Measurements from ENCODE around the gene IPPK. TPM values are rescaled to one million over a fixed set of nuclear protein-coding genes. Genes with fewer than 3 reads are reported as not detected.
"Not testable (repeated sequence)": the region's sequence is repeated elsewhere in the genome, so short reads cannot be mapped to it uniquely, and the experiment has no call there.

The IPPK gene
- total RNA-seq, 4 donors from 2014 or later: 8.0 to 18.8 (median 11.0) TPM

DNA sequence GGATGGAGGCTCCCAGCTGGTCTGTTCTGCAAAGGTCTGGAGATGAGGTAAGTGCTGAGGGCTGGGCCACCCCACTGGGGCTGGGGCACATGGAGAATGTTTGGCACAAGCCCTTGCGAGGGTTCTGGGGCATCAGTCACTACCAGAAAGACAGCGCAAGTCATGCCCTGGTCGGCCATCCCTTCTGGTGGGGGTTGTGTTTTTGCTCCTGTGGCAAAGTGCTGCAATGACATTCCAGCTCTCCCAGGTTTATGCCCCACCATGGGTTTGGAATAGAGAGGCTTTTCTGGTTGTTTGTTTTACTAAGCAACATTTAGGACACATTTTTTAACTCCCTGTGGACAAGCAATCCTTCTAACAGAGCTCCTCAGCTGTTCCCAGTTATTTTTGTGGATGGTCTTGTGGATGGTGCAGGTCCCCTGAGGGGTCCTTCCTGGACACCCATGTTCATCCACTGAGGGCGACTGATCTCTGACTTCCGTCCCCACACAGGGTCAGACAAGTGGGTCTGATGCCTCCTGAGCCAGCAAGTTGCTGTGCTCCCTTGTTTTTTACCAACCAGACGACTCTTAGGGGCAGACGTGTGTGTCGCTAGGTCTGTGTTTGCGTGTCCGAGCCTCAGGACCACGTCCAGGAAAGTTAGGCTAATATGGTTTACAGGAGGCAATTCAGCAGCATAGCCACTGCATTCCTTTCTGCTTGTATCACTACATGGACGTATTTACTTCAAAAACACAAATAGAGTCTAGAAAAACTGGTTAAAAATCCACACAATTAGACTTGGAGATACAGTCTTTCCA lies 69.3 kb downstream of the IPPK start:
- WGBS, 2 donors: 63 to 64% methylated on average over 12 of the region's 12 CpGs
- no peak for TF ChIP-seq EP300 (IDR thresholded peaks at IDR 0.05)
- TF ChIP-seq POLR2A (IDR thresholded peaks at IDR 0.05): no peak
- H3K4me1 ChIP-seq: peaks cover 0 to 53% (median 10%) of the 10 kb centered on the region in 4 donors
- H3K36me3 ChIP-seq: no peaks in the 10 kb centered on the region
- no peak for DNase-seq (ENCODE audit: low spot score in 2 of 2)
- peaks cover 0 to 7% (median 3%) of the 10 kb centered on the region in 4 donors for H3K9me3 ChIP-seq
- no peaks in the 10 kb centered on the region for H3K27me3 ChIP-seq
- peak overlapping the region in 3 of 4 donors; percentile 8 to 72 (median 63) for H3K27ac ChIP-seq
- no peak overlapping the region for H3K4me3 ChIP-seq

DNA sequence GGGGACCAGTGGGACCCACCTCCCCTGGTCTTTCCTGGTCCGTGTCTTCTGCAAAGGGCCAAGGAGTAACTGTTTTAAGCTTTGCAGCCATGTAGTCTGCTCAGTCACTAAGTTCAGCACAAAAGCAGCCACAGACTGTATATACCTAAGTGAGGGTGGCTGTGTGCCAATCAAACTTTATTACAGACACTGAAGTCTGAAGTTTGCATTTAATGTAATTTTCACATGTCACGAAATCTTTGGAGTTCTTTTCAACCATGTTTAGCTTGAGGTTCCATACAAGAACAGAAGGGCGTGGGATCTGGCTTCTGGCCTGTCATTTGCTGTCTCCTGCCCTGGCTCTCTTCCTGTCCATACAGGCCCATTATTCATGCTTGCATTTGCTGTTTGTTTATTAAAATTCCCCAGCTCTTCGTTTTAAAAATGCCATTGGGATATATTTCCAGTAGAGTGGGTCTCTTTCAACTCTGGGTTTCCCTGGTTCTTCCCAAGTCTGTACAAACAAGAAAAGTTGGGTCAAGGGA lies 69.9 kb downstream of the IPPK start:
- Histone ChIP-seq H3K9me3 (peaks cover 0 to 6% (median 0%) of the 10 kb centered on the region in 4 donors), H3K4me1 (peaks cover 0 to 53% (median 10%) of the 10 kb centered on the region in 4 donors), H3K27ac (peak overlapping the region in 2 of 4 donors; percentile 63 to 72), H3K36me3 (no peaks in the 10 kb centered on the region), H3K4me3 (no peak overlapping the region), H3K27me3 (no peaks in the 10 kb centered on the region)
- TF ChIP-seq POLR2A (IDR thresholded peaks at IDR 0.05) (no peak), EP300 (IDR thresholded peaks at IDR 0.05) (no peak)
- TF ChIP-seq, protein P1, sequence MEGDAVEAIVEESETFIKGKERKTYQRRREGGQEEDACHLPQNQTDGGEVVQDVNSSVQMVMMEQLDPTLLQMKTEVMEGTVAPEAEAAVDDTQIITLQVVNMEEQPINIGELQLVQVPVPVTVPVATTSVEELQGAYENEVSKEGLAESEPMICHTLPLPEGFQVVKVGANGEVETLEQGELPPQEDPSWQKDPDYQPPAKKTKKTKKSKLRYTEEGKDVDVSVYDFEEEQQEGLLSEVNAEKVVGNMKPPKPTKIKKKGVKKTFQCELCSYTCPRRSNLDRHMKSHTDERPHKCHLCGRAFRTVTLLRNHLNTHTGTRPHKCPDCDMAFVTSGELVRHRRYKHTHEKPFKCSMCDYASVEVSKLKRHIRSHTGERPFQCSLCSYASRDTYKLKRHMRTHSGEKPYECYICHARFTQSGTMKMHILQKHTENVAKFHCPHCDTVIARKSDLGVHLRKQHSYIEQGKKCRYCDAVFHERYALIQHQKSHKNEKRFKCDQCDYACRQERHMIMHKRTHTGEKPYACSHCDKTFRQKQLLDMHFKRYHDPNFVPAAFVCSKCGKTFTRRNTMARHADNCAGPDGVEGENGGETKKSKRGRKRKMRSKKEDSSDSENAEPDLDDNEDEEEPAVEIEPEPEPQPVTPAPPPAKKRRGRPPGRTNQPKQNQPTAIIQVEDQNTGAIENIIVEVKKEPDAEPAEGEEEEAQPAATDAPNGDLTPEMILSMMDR (IDR thresholded peaks at IDR 0.05): no peak
- WGBS, 2 donors: 66 to 69% methylated on average over 4 of the region's 4 CpGs
- DNase-seq (ENCODE audit: low spot score in 2 of 2): no peak

DNA sequence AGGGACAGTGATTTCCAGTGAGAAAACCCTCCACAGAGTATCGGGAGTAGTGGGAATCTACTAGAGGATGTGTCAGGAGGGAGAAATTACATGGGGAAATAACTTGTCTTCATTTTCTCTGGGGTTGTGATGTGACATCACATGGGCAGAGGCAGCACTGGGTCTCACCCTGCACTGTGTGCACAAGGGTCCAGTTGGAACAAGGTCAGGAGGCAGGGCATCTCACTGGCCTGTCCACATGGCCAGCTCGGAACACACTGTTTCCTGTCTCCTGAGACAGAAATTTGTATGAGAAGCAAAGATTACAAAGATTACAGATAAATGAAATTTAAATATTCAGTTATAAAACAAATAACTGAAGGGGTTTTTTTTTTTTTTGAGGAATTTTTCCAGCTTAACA lies 71.5 kb downstream of the IPPK start:
- DNase-seq (ENCODE audit: low spot score in 2 of 2): no peak
- peaks cover 0 to 53% (median 10%) of the 10 kb centered on the region in 4 donors for H3K4me1 ChIP-seq

DNA sequence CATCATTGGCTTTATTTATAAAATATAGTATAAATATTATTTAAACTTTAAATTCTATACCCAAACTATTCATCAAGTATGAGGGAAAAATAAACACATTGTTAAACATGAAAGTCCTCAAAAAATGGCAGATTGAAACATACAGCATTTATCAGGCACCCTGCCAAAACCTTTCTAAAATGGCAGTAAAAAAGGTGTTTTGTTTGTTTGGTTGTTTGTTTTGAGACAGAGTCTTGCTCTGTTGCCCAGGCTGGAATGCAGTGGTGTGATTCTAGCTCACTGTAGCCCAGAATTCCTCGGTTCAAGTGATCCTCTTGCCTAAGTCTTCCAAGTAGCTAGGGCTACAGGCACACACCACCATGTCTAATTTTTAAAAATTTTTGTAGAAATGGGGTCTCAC lies 74.0 kb downstream of the IPPK start:
- H3K4me3 ChIP-seq: no peak overlapping the region
- H3K4me1 ChIP-seq: peaks cover 0 to 53% (median 9%) of the 10 kb centered on the region in 4 donors
- no peak overlapping the region for H3K27ac ChIP-seq
- 76 to 96% methylated on average over 1 of the region's 1 CpG for WGBS, 2 donors
- TF ChIP-seq POLR2A (IDR thresholded peaks at IDR 0.05) (no peak), EP300 (IDR thresholded peaks at IDR 0.05) (no peak)
- TF ChIP-seq, protein P1 (IDR thresholded peaks at IDR 0.05): no peak
- H3K9me3 ChIP-seq: no peaks in the 10 kb centered on the region
- H3K27me3 ChIP-seq: no peaks in the 10 kb centered on the region
- H3K36me3 ChIP-seq: no peaks in the 10 kb centered on the region
- DNase-seq (ENCODE audit: low spot score in 2 of 2): no peak

More for the DNA sequence above, 71.5 kb downstream of the IPPK start:
- Histone ChIP-seq H3K4me3 (no peak overlapping the region), H3K9me3 (no peaks in the 10 kb centered on the region), H3K27ac (peak overlapping the region in 2 of 4 donors; percentile 40 to 77), H3K27me3 (no peaks in the 10 kb centered on the region), H3K36me3 (no peaks in the 10 kb centered on the region)
- TF ChIP-seq POLR2A (IDR thresholded peaks at IDR 0.05) (no peak), EP300 (IDR thresholded peaks at IDR 0.05) (no peak)
- TF ChIP-seq, protein P1 (IDR thresholded peaks at IDR 0.05): no peak
- 69 to 75% methylated on average over 2 of the region's 2 CpGs for WGBS, 2 donors

DNA sequence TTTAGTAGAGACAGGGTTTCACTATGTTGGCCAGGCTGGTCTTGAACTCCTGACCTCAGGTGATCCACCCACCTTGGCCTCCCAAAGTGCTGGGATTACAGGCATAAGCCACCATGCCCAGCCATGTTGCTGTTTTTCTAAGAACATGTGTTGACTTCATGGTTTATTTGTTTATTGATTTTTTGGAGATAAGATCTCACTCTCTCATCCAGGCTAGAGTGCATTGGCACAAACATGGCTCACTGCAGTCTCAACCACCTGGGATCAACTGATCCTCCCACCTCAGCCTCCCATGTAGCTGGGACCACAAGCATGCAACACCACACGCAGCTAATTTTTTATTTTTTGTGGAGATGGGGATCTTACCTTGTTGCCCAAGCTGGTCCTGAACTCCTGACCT lies 74.9 kb downstream of the IPPK start:
- not testable (repeated sequence) for H3K36me3 ChIP-seq; H3K9me3 ChIP-seq; H3K27ac ChIP-seq; H3K27me3 ChIP-seq; H3K4me3 ChIP-seq; DNase-seq (ENCODE audit: low spot score in 2 of 2)
- WGBS, 2 donors: 95 to 100% methylated on average over 1 of the region's 1 CpG
- peaks cover 0 to 53% (median 10%) of the 10 kb centered on the region in 4 donors for H3K4me1 ChIP-seq

Measured in tibial nerve (tissue), 4 donors.